Suprapubic skin (tissue), 4 donors: ENCODE measurements around the gene GUCD1. TPM values are rescaled to one million over a fixed set of nuclear protein-coding genes. Genes with fewer than 3 reads are reported as not detected.

Experiments used
- DNase-seq, 2 donors: peaks; one replicate each; pipeline ENCODE4 v3.0.0-alpha.2; 2019; ENCODE audit warnings: low spot score in 2 of 2
- H3K27ac ChIP-seq: fragments of 200-600 bp; sonication (generic); one replicate; pipeline ENCODE4 v1.5.1; 2019
- H3K27me3 ChIP-seq: fragments of 200-600 bp; sonication (generic); one replicate; pipeline ENCODE4 v1.5.1; 2019
- H3K36me3 ChIP-seq: fragments of 200-600 bp; sonication (generic); one replicate; pipeline ENCODE4 v1.5.1; 2019
- H3K4me1 ChIP-seq: fragments of 200-600 bp; sonication (generic); one replicate; pipeline ENCODE4 v1.5.1; 2019
- H3K4me3 ChIP-seq: fragments of 200-600 bp; sonication (generic); one replicate; pipeline ENCODE4 v1.5.1; 2019; ENCODE audit warnings: mild to moderate bottlenecking
- H3K9me3 ChIP-seq: fragments of 200-600 bp; sonication (generic); one replicate; pipeline ENCODE4 v1.5.1; 2019
- CTCF ChIP-seq, 2 donors: fragments of 200-600 bp in 1 of 2; fragments of 450-650 bp in 1 of 2; sonication (generic) in 1 of 2; IDR thresholded peaks; one replicate each; pipeline ENCODE4 v1.5.1; 2016 to 2019; ENCODE audit warnings: antibody characterized with exemption in 2 of 2, mild to moderate bottlenecking in 1 of 2, moderate library complexity in 1 of 2
- EP300 ChIP-seq: sonication (generic); formaldehyde crosslinking; IDR thresholded peaks from one replicate; pipeline ENCODE4 v1.6.1; 2017; ENCODE audit warnings: antibody characterized with exemption
- POLR2A ChIP-seq, 2 donors: fragments of 450-650 bp; IDR thresholded peaks; one replicate each; pipeline ENCODE4 v1.6.1; 2017; ENCODE audit warnings: antibody characterized with exemption in 2 of 2, mild to moderate bottlenecking in 2 of 2, moderate library complexity in 2 of 2
- POLR2AphosphoS5 ChIP-seq, 3 donors: sonication (generic); formaldehyde crosslinking; IDR thresholded peaks; one replicate each; pipeline ENCODE4 v1.6.1; 2017; ENCODE audit warnings: antibody characterized with exemption in 3 of 3
- WGBS: methylation state at CpG from one replicate; pipeline ENCODE4 v1.1.5; 2018; 5-methylcytosine and 5-hydroxymethylcytosine counted together
- total RNA-seq, 4 donors: library from RNA; depleted of rRNA; stranded (reverse); fragments of >200 nt; gene quantifications; one replicate each; pipeline ENCODE4 v1.1.0, GENCODE V29; 2016

Gene GUCD1
- total RNA-seq, 4 donors from 2014 or later: 75.2 to 97.5 (median 93.0) TPM

- TF ChIP-seq CTCF (IDR thresholded peaks at IDR 0.05) (peak; percentile 69 to 85), POLR2A (IDR thresholded peaks at IDR 0.05) (no peak), EP300 (no peak), POLR2AphosphoS5 (IDR thresholded peaks at IDR 0.05) (peak in 1 of 3 donors; percentile 47)
- 4% methylated on average over 12 of the region's 12 CpGs for WGBS
Measured at GRCh38 chr22:24525416-24526037, 29.4 kb downstream of the GUCD1 start.

GRCh38 chr22:24523873-24524272, 31.1 kb downstream of the GUCD1 start:
- Histone ChIP-seq H3K9me3 (no peaks in the 10 kb centered on the region), H3K36me3 (no peaks in the 10 kb centered on the region), H3K4me1 (peaks cover 19% of the 10 kb centered on the region), H3K27me3 (no peaks in the 10 kb centered on the region), H3K27ac (no peak overlapping the region), H3K4me3 (no peak overlapping the region)
- no peak for DNase-seq
- no peak for TF ChIP-seq POLR2A (IDR thresholded peaks at IDR 0.05)
- TF ChIP-seq POLR2AphosphoS5 (IDR thresholded peaks at IDR 0.05): no peak
- WGBS: 86% methylated on average over 2 of the region's 2 CpGs

More at GRCh38 chr22:24525416-24526037, 29.4 kb downstream of the GUCD1 start:
- Histone ChIP-seq H3K4me1 (peaks cover 19% of the 10 kb centered on the region), H3K27me3 (no peaks in the 10 kb centered on the region), H3K27ac (no peak overlapping the region), H3K9me3 (no peaks in the 10 kb centered on the region), H3K36me3 (no peaks in the 10 kb centered on the region), H3K4me3 (no peak overlapping the region)
- DNase-seq: peak; percentile 85 to 88

GRCh38 chr22:24521791-24522245, 33.1 kb downstream of the GUCD1 start:
- no peaks in the 10 kb centered on the region for H3K9me3 ChIP-seq
- 44% methylated on average over 8 of the region's 8 CpGs for WGBS
- no peaks in the 10 kb centered on the region for H3K27me3 ChIP-seq
- no peak for DNase-seq
- peaks cover 19% of the 10 kb centered on the region for H3K4me1 ChIP-seq
- no peak overlapping the region for H3K4me3 ChIP-seq
- H3K36me3 ChIP-seq: no peaks in the 10 kb centered on the region
- no peak for TF ChIP-seq EP300
- TF ChIP-seq POLR2A (IDR thresholded peaks at IDR 0.05): no peak
- peak in 1 of 2 donors; percentile 30 for TF ChIP-seq CTCF (IDR thresholded peaks at IDR 0.05)
- no peak for TF ChIP-seq POLR2AphosphoS5 (IDR thresholded peaks at IDR 0.05)
- no peak overlapping the region for H3K27ac ChIP-seq

- Histone ChIP-seq H3K27me3 (no peaks in the 10 kb centered on the region), H3K9me3 (no peaks in the 10 kb centered on the region), H3K27ac (no peak overlapping the region), H3K36me3 (no peaks in the 10 kb centered on the region), H3K4me1 (peaks cover 15% of the 10 kb centered on the region), H3K4me3 (no peak overlapping the region)
- DNase-seq: no peak
- 100% methylated on average over 5 of the region's 5 CpGs for WGBS
- TF ChIP-seq POLR2AphosphoS5 (IDR thresholded peaks at IDR 0.05) (no peak), CTCF (IDR thresholded peaks at IDR 0.05) (no peak), POLR2A (IDR thresholded peaks at IDR 0.05) (no peak), EP300 (no peak)
Measured at GRCh38 chr22:24519496-24519895, 35.4 kb downstream of the GUCD1 start.

- Histone ChIP-seq H3K27me3 (no peaks in the 10 kb centered on the region), H3K36me3 (no peaks in the 10 kb centered on the region), H3K9me3 (no peaks in the 10 kb centered on the region), H3K27ac (no peak overlapping the region), H3K4me3 (no peak overlapping the region), H3K4me1 (peaks cover 15% of the 10 kb centered on the region)
- no peak for DNase-seq
- WGBS: 71% methylated on average over 9 of the region's 9 CpGs
- TF ChIP-seq EP300 (no peak), CTCF (IDR thresholded peaks at IDR 0.05) (no peak), POLR2AphosphoS5 (IDR thresholded peaks at IDR 0.05) (no peak), POLR2A (IDR thresholded peaks at IDR 0.05) (no peak)
Measured at GRCh38 chr22:24518771-24519485, 36.0 kb downstream of the GUCD1 start.
